ENCODE data around the gene URB1. TPM values are rescaled to one million over a fixed set of nuclear protein-coding genes. Genes with fewer than 3 reads are reported as not detected.

URB1 gene
- polyA plus RNA-seq, 2 of the 4 experiments (the other 2 are of a cell fraction), result 8.7 to 10.1 TPM

DNA sequence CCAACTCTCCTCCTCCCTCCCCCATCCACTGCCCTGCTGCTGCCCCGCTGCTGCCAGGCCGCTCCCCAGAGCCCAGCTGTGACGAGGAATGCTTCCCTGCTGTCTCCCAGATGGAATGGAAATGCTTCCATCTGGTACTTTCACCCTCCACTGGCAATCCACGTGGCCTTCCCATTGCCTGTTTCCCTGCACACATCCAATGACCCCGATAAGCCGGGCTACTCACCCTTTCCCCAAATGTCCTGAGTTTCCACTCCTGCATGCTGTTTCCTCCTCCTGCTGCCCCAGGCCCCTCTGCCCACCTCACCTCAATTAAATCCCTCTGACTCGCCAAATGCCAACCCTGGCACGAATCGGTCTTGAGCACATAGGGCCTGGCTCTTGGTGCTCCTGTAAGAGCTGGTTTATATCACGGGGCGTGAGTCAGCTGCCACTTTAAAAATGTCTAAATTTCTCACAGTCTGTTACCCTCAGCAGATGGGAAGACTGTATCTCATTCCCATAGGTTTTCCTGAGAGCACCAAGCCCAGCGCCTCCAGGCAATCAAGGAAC lies 57.8 kb downstream of the URB1 start (continued):
- TF ChIP-seq, protein P1, sequence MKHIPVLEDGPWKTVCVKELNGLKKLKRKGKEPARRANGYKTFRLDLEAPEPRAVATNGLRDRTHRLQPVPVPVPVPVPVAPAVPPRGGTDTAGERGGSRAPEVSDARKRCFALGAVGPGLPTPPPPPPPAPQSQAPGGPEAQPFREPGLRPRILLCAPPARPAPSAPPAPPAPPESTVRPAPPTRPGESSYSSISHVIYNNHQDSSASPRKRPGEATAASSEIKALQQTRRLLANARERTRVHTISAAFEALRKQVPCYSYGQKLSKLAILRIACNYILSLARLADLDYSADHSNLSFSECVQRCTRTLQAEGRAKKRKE (CRISPR knock-in tag; IDR thresholded peaks at IDR 0.05; ENCODE audit: low read depth), result no peak
- TF ChIP-seq NR3C1 (IDR thresholded peaks at IDR 0.05) (no peak), RCOR1 (IDR thresholded peaks at IDR 0.05; ENCODE audit: low read depth, low read length) (no peak), ZNF302 (CRISPR knock-in tag; IDR thresholded peaks at IDR 0.05) (no peak), HEYL (CRISPR knock-in tag; IDR thresholded peaks at IDR 0.05) (no peak)

DNA sequence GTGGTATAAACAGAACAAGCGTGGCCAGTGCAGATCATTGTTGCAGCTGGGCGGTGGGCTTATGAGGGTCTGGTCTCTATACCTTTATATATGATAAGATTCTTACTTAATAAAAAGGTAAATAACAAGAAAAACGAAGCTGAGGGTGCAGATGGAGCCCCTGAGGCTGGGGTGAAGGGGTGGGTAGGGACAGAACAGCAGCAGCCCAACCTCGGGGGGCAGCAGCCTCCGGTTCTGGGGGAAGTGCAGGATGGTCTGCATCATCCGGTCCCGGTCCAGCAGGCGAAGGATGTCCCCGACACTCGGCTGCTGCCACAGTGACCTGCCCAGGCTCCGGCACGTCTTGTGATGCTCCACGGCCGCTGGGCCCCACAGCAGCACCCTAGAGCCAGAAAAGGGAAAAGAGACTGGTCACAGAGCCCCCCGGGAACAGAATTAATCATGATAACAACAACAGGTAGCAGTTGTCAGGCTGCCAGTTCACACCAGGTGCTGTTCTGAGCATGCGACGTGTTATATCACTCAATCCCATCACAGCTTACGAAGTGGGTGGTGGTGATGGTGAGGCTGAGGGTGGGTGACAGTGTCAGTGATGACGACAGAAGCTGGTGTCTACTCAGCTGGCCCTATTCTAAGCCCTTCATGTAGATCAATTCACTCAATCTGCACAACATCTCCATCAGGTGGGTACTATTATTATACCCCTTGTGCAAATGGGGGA lies 58.7 kb downstream of the URB1 start:
- TF ChIP-seq RNF2 (IDR thresholded peaks at IDR 0.05; ENCODE audit: borderline replicate concordance, low read depth), result no peak
- TF ChIP-seq, protein P2, sequence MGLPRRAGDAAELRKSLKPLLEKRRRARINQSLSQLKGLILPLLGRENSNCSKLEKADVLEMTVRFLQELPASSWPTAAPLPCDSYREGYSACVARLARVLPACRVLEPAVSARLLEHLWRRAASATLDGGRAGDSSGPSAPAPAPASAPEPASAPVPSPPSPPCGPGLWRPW (IDR thresholded peaks at IDR 0.05), result no peak
- no peak for TF ChIP-seq HOXB13 (CRISPR knock-in tag; IDR thresholded peaks at IDR 0.05; ENCODE audit: low read depth)
- TF ChIP-seq KDM5A (IDR thresholded peaks at IDR 0.05), result no peak
- no peak for TF ChIP-seq POLR2A (IDR thresholded peaks at IDR 0.05; ENCODE audit: low read length)
- no peak for TF ChIP-seq SMC3 (IDR thresholded peaks at IDR 0.05)
- TF ChIP-seq ZC3H11A (IDR thresholded peaks at IDR 0.05), result no peak
- no peak for TF ChIP-seq NR3C1 (IDR thresholded peaks at IDR 0.05)
- TF ChIP-seq FOXS1 (CRISPR knock-in tag; IDR thresholded peaks at IDR 0.05), result no peak
- TF ChIP-seq JUNB (IDR thresholded peaks at IDR 0.05), result no peak
- TF ChIP-seq NPAS2 (CRISPR knock-in tag; IDR thresholded peaks at IDR 0.05; ENCODE audit: borderline replicate concordance), result no peak
- TF ChIP-seq, protein P3, sequence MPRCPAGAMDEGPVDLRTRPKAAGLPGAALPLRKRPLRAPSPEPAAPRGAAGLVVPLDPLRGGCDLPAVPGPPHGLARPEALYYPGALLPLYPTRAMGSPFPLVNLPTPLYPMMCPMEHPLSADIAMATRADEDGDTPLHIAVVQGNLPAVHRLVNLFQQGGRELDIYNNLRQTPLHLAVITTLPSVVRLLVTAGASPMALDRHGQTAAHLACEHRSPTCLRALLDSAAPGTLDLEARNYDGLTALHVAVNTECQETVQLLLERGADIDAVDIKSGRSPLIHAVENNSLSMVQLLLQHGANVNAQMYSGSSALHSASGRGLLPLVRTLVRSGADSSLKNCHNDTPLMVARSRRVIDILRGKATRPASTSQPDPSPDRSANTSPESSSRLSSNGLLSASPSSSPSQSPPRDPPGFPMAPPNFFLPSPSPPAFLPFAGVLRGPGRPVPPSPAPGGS (IDR thresholded peaks at IDR 0.05), result no peak
- TF ChIP-seq HDAC2 (IDR thresholded peaks at IDR 0.05), result no peak
- TF ChIP-seq, protein P1 (CRISPR knock-in tag; IDR thresholded peaks at IDR 0.05; ENCODE audit: low read depth), result no peak
- ChIA-PET POLR2A (no interaction called here), CTCF (interaction anchor here (1.2 kb wide), 1 partner anchor 29 kb away, joined by 3 read pairs; no protein-coding TSS in a partner anchor)
- FAIRE-seq, result no peak
- WGBS (ENCODE audit: missing lambda C conversion rate), result 92% methylated on average over 18 of the region's 19 CpGs
- DNase-seq (ENCODE audit: low read depth in 1 of 2, low spot score in 1 of 2), result no peak
- no peak overlapping the region for H3K4me2 ChIP-seq
- ATAC-seq, result no peak
- no peak overlapping the region for H3K4me3 ChIP-seq
- no peaks in the 10 kb centered on the region for H3K9me3 ChIP-seq
- peaks cover 5% of the 10 kb centered on the region; the same call in 2 of the 3 replicates for H3K4me1 ChIP-seq
- H3K27ac ChIP-seq, result no peak overlapping the region

DNA sequence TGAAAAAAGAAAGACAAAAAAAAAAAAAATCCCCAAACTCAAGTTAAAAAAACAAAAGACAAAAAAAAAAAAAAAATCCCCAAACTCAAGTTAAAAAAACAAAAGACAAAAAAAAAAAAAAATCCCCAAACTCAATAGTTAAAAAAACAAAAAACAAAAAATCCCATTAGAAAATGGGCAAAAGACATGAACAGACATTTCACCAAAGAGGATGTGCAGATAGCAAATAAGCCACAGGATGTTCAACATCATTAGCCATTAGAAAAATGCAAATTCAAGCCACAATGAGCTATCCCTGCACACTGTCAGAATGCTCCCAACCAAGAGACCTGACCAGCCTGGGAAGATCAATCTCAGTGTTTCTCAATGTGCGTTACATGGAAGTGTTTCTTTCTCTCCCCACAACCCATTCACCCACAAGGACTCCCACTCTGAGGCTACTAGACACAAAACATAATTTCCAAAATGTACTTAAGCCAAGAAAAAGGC lies 60.3 kb downstream of the URB1 start:
- no peaks in the 10 kb centered on the region for H3K9me3 ChIP-seq
- ChIA-PET POLR2A (no interaction called here), CTCF (no interaction called here)
- DNase-seq (ENCODE audit: low read depth in 1 of 2, low spot score in 1 of 2), result no peak
- no peak overlapping the region for H3K4me3 ChIP-seq
- H3K4me1 ChIP-seq, result peaks cover 5% of the 10 kb centered on the region; the same call in 1 of the 3 replicates
- 93% methylated on average over 1 of the region's 1 CpG for WGBS (ENCODE audit: missing lambda C conversion rate)
- H3K27ac ChIP-seq, result no peak overlapping the region
- H3K4me2 ChIP-seq, result no peak overlapping the region
- ATAC-seq, result no peak
- no peak for FAIRE-seq
- TF ChIP-seq MYC (IDR thresholded peaks at IDR 0.05; ENCODE audit: borderline replicate concordance, low read length), result no peak
- TF ChIP-seq FOXS1 (CRISPR knock-in tag; IDR thresholded peaks at IDR 0.05), result no peak
- TF ChIP-seq RCOR1 (IDR thresholded peaks at IDR 0.05; ENCODE audit: low read depth, low read length), result no peak
- TF ChIP-seq, protein P4, sequence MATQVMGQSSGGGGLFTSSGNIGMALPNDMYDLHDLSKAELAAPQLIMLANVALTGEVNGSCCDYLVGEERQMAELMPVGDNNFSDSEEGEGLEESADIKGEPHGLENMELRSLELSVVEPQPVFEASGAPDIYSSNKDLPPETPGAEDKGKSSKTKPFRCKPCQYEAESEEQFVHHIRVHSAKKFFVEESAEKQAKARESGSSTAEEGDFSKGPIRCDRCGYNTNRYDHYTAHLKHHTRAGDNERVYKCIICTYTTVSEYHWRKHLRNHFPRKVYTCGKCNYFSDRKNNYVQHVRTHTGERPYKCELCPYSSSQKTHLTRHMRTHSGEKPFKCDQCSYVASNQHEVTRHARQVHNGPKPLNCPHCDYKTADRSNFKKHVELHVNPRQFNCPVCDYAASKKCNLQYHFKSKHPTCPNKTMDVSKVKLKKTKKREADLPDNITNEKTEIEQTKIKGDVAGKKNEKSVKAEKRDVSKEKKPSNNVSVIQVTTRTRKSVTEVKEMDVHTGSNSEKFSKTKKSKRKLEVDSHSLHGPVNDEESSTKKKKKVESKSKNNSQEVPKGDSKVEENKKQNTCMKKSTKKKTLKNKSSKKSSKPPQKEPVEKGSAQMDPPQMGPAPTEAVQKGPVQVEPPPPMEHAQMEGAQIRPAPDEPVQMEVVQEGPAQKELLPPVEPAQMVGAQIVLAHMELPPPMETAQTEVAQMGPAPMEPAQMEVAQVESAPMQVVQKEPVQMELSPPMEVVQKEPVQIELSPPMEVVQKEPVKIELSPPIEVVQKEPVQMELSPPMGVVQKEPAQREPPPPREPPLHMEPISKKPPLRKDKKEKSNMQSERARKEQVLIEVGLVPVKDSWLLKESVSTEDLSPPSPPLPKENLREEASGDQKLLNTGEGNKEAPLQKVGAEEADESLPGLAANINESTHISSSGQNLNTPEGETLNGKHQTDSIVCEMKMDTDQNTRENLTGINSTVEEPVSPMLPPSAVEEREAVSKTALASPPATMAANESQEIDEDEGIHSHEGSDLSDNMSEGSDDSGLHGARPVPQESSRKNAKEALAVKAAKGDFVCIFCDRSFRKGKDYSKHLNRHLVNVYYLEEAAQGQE (IDR thresholded peaks at IDR 0.05), result no peak
- TF ChIP-seq CHD2 (IDR thresholded peaks at IDR 0.05; ENCODE audit: low read length, partially characterized antibody), result no peak
- no peak for TF ChIP-seq ZFP36 (IDR thresholded peaks at IDR 0.05; ENCODE audit: borderline replicate concordance, partially characterized antibody)
- TF ChIP-seq, protein P5, sequence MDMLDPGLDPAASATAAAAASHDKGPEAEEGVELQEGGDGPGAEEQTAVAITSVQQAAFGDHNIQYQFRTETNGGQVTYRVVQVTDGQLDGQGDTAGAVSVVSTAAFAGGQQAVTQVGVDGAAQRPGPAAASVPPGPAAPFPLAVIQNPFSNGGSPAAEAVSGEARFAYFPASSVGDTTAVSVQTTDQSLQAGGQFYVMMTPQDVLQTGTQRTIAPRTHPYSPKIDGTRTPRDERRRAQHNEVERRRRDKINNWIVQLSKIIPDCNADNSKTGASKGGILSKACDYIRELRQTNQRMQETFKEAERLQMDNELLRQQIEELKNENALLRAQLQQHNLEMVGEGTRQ (IDR thresholded peaks at IDR 0.05), result no peak
- TF ChIP-seq, protein P6, sequence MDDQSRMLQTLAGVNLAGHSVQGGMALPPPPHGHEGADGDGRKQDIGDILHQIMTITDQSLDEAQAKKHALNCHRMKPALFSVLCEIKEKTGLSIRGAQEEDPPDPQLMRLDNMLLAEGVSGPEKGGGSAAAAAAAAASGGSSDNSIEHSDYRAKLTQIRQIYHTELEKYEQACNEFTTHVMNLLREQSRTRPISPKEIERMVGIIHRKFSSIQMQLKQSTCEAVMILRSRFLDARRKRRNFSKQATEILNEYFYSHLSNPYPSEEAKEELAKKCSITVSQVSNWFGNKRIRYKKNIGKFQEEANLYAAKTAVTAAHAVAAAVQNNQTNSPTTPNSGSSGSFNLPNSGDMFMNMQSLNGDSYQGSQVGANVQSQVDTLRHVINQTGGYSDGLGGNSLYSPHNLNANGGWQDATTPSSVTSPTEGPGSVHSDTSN (IDR thresholded peaks at IDR 0.05), result no peak
- TF ChIP-seq POLR2AphosphoS2 (conservative IDR thresholded peaks at IDR 0.05; ENCODE audit: low read length), result no peak
- TF ChIP-seq, protein P2 (IDR thresholded peaks at IDR 0.05), result no peak

Data from A549 (cell line).